ENCODE results near the gene GJB5.

The GJB5 gene

GRCh38 chr1:34777519-34778321 lies 22.9 kb downstream of the GJB5 start:
- DNase-seq = no peak

GRCh38 chr1:34778381-34778780 lies 23.5 kb downstream of the GJB5 start:
- no peak for DNase-seq

GRCh38 chr1:34779005-34779404 lies 24.2 kb downstream of the GJB5 start:
- DNase-seq = no peak

GRCh38 chr1:34779526-34779925 lies 24.7 kb downstream of the GJB5 start:
- no peak for DNase-seq

- no peak for DNase-seq
Measured at GRCh38 chr1:34779962-34780361, 25.1 kb downstream of the GJB5 start.

- DNase-seq = no peak
Measured at GRCh38 chr1:34780528-34780927, 25.7 kb downstream of the GJB5 start.

- DNase-seq = no peak
Measured at GRCh38 chr1:34781071-34781843, 26.4 kb downstream of the GJB5 start, which contains the start of gene GJB3. TSS of gene GJB3 (plus strand) at chr1:34781214. CDS start at chr1:34784763, 3,549 bp downstream.

- no peak for DNase-seq
Measured at GRCh38 chr1:34781844-34782391, 27.1 kb downstream of the GJB5 start.

- DNase-seq = no peak
Measured at GRCh38 chr1:34784751-34785221, 29.9 kb downstream of the GJB5 start.

- DNase-seq = no peak
Measured at GRCh38 chr1:34785231-34785874, 30.5 kb downstream of the GJB5 start.

- no peak for DNase-seq
Measured at GRCh38 chr1:34785875-34786470, 31.1 kb downstream of the GJB5 start.

- peak; percentile 50 to 56 for DNase-seq
Measured at GRCh38 chr1:34786521-34787325, 31.9 kb downstream of the GJB5 start.

- DNase-seq = no peak
Measured at GRCh38 chr1:34787461-34788420, 32.9 kb downstream of the GJB5 start.

- DNase-seq = no peak
Measured at GRCh38 chr1:34790985-34791384, 36.1 kb downstream of the GJB5 start.

GRCh38 chr1:34792424-34792823 lies 37.6 kb downstream of the GJB5 start:
- DNase-seq = no peak

- no peak for DNase-seq
Measured at GRCh38 chr1:34792868-34793727, 38.3 kb downstream of the GJB5 start, which contains the start of gene GJA4. TSS of gene GJA4 (plus strand) at chr1:34792999. CDS start at chr1:34794214, 1,215 bp downstream.

- DNase-seq = no peak
Measured at GRCh38 chr1:34794001-34794789, 39.3 kb downstream of the GJB5 start.

GRCh38 chr1:34794790-34795180 lies 39.9 kb downstream of the GJB5 start:
- no peak for DNase-seq

- DNase-seq = no peak
Measured at GRCh38 chr1:34795916-34796315, 41.1 kb downstream of the GJB5 start.
